ENCODE data around the gene PEX6. TPM values are rescaled to one million over a fixed set of nuclear protein-coding genes. Genes with fewer than 3 reads are reported as not detected.

Gene PEX6
- polyA plus RNA-seq, 3 donors: 11.4 to 21.5 (median 15.0) TPM

Other genes with a start within 250 kb of the PEX6 start
- 10 to 100 TPM; 11.4 to 15.5 (median 12.0) TPM for gene TBCC, start 233.1 kb downstream of the PEX6 start, polyA plus RNA-seq
- 1 to 10 TPM; 3.5 to 6.3 (median 4.5) TPM for gene BICRAL, start 197.1 kb downstream of the PEX6 start, polyA plus RNA-seq
- gene RPL7L1, start 99.6 kb downstream of the PEX6 start, polyA plus RNA-seq: 10 to 100 TPM; 26.1 to 68.6 (median 54.1) TPM
- under 1 TPM in 1 of 3 donors, not detected in 2; 0.15 TPM for gene PTCRA, start 63.1 kb downstream of the PEX6 start, polyA plus RNA-seq
- gene CNPY3, start 49.7 kb downstream of the PEX6 start, polyA plus RNA-seq: 10 to 100 TPM; 19.9 to 61.0 (median 23.6) TPM
- gene GNMT, start 18.4 kb downstream of the PEX6 start, polyA plus RNA-seq: 100 to 1,000 TPM in 1 of 3 donors, 1 to 10 TPM in 1, under 1 TPM in 1; 0.34 to 267 (median 6.0) TPM
- 10 to 100 TPM; 17.5 to 31.5 (median 24.2) TPM for gene PPP2R5D, start 5.4 kb upstream of the PEX6 start, polyA plus RNA-seq
- gene MEA1, start 34.8 kb upstream of the PEX6 start, polyA plus RNA-seq: 10 to 100 TPM; 39.7 to 90.3 (median 73.0) TPM
- gene KLHDC3, start 35.1 kb upstream of the PEX6 start, polyA plus RNA-seq: 100 to 1,000 TPM in 1 of 3 donors, 10 to 100 TPM in 2; 44.6 to 108 (median 70.5) TPM
- 10 to 100 TPM; 26.4 to 41.3 (median 29.9) TPM for gene RRP36, start 42.4 kb upstream of the PEX6 start, polyA plus RNA-seq
- gene CUL7, start 74.7 kb upstream of the PEX6 start, polyA plus RNA-seq: 1 to 10 TPM; 8.9 to 9.6 (median 9.3) TPM
- gene MRPL2, start 80.3 kb upstream of the PEX6 start, polyA plus RNA-seq: 10 to 100 TPM; 43.6 to 77.5 (median 55.8) TPM
- gene KLC4, start 80.5 kb upstream of the PEX6 start, polyA plus RNA-seq: 10 to 100 TPM; 15.1 to 25.6 (median 17.8) TPM
- 10 to 100 TPM in 2 of 3 donors, 1 to 10 TPM in 1; 6.6 to 15.7 (median 11.2) TPM for gene PTK7, start 97.1 kb upstream of the PEX6 start, polyA plus RNA-seq
- 10 to 100 TPM; 12.1 to 57.9 (median 29.9) TPM for gene SRF, start 192.1 kb upstream of the PEX6 start, polyA plus RNA-seq
- gene CUL9, start 203.0 kb upstream of the PEX6 start, polyA plus RNA-seq: 10 to 100 TPM; 11.0 to 40.8 (median 20.4) TPM

Measured in adipose tissue (tissue), 3 donors.